ENCODE measurements around the gene DDX59.

DDX59 gene

DNA sequence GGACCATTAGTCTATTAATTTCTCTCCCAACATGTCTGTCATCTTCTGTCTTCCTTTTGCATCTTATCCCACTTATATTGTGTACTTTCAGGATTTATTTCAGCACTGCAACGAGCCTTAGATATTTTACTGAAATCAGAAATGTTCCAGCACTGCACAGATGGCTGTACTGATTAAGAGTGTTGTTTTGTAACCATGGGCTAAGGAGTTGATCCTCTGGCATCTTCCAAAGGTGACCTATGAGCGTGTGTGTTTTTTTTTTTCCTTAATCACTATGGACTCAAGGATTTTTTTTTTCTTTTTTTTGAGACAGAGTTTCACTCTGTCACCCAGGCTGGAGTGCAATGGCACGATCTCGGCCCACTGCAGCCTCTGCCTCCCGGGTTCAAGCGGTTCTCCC, 7.1 kb upstream of the DDX59 start:
- H3K79me2 ChIP-seq (ENCODE audit: insufficient read depth, low read length), result no peaks in the 10 kb centered on the region
- H3K4me2 ChIP-seq (ENCODE audit: low read depth, low read length, poor library complexity, severe bottlenecking), result no peak overlapping the region
- H3K9me3 ChIP-seq (ENCODE audit: insufficient read depth, low read depth, low read length), result no peaks in the 10 kb centered on the region
- H3K36me3 ChIP-seq (ENCODE audit: insufficient read depth, low read length), result no peaks in the 10 kb centered on the region
- no peak overlapping the region for H3K9ac ChIP-seq (ENCODE audit: low read depth, low read length, poor library complexity, severe bottlenecking)
- no peaks in the 10 kb centered on the region for H3K27me3 ChIP-seq (ENCODE audit: insufficient read depth, low read length, poor library complexity, severe bottlenecking)
- H3F3A ChIP-seq (ENCODE audit: low read depth), result no peaks in the 10 kb centered on the region
- TF ChIP-seq, protein P1, sequence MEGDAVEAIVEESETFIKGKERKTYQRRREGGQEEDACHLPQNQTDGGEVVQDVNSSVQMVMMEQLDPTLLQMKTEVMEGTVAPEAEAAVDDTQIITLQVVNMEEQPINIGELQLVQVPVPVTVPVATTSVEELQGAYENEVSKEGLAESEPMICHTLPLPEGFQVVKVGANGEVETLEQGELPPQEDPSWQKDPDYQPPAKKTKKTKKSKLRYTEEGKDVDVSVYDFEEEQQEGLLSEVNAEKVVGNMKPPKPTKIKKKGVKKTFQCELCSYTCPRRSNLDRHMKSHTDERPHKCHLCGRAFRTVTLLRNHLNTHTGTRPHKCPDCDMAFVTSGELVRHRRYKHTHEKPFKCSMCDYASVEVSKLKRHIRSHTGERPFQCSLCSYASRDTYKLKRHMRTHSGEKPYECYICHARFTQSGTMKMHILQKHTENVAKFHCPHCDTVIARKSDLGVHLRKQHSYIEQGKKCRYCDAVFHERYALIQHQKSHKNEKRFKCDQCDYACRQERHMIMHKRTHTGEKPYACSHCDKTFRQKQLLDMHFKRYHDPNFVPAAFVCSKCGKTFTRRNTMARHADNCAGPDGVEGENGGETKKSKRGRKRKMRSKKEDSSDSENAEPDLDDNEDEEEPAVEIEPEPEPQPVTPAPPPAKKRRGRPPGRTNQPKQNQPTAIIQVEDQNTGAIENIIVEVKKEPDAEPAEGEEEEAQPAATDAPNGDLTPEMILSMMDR (conservative IDR thresholded peaks at IDR 0.05; ENCODE audit: low read length), result no peak
- no peak for TF ChIP-seq EZH2phosphoT487 (IDR thresholded peaks at IDR 0.05; ENCODE audit: borderline replicate concordance)
- no peak overlapping the region for H3K4me3 ChIP-seq (ENCODE audit: low read length, poor library complexity, severe bottlenecking)
- no peaks in the 10 kb centered on the region for H4K20me1 ChIP-seq (ENCODE audit: insufficient read depth, low read length, poor library complexity, severe bottlenecking)
- peaks cover 12% of the 10 kb centered on the region for H3K4me1 ChIP-seq (ENCODE audit: insufficient read depth, low read length, poor library complexity, severe bottlenecking)
- no peak overlapping the region for H2AFZ ChIP-seq (ENCODE audit: low read length)
- no peaks in the 10 kb centered on the region for H3K9me2 ChIP-seq (replicated peaks; ENCODE audit: low read depth, low read length)

DNA sequence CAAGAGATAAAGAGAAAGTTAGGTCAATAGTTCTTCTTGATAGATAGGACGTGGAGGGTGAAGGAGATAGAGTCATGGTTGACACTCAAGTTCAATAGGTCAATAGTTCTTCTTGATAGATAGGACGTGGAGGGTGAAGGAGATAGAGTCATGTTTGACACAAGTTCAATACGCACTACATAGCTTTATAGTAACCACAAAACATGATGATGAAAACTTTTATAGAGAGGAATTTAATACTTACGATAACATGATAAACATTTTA, 5.8 kb upstream of the DDX59 start:
- H3K9me2 ChIP-seq (replicated peaks; ENCODE audit: low read depth, low read length), result no peaks in the 10 kb centered on the region
- no peaks in the 10 kb centered on the region for H4K20me1 ChIP-seq (ENCODE audit: insufficient read depth, low read length, poor library complexity, severe bottlenecking)
- TF ChIP-seq, protein P1 (conservative IDR thresholded peaks at IDR 0.05; ENCODE audit: low read length), result no peak
- no peak for TF ChIP-seq EZH2phosphoT487 (IDR thresholded peaks at IDR 0.05; ENCODE audit: borderline replicate concordance)
- H2AFZ ChIP-seq (ENCODE audit: low read length), result no peak overlapping the region
- H3K9ac ChIP-seq (ENCODE audit: low read depth, low read length, poor library complexity, severe bottlenecking), result no peak overlapping the region
- no peaks in the 10 kb centered on the region for H3F3A ChIP-seq (ENCODE audit: low read depth)
- H3K4me2 ChIP-seq (ENCODE audit: low read depth, low read length, poor library complexity, severe bottlenecking), result no peak overlapping the region
- H3K4me3 ChIP-seq (ENCODE audit: low read length, poor library complexity, severe bottlenecking), result no peak overlapping the region
- peaks cover 21% of the 10 kb centered on the region for H3K4me1 ChIP-seq (ENCODE audit: insufficient read depth, low read length, poor library complexity, severe bottlenecking)
- H3K79me2 ChIP-seq (ENCODE audit: insufficient read depth, low read length), result peaks cover 9% of the 10 kb centered on the region
- no peaks in the 10 kb centered on the region for H3K36me3 ChIP-seq (ENCODE audit: insufficient read depth, low read length)
- H3K27me3 ChIP-seq (ENCODE audit: insufficient read depth, low read length, poor library complexity, severe bottlenecking), result no peaks in the 10 kb centered on the region
- no peaks in the 10 kb centered on the region for H3K9me3 ChIP-seq (ENCODE audit: insufficient read depth, low read depth, low read length)

DNA sequence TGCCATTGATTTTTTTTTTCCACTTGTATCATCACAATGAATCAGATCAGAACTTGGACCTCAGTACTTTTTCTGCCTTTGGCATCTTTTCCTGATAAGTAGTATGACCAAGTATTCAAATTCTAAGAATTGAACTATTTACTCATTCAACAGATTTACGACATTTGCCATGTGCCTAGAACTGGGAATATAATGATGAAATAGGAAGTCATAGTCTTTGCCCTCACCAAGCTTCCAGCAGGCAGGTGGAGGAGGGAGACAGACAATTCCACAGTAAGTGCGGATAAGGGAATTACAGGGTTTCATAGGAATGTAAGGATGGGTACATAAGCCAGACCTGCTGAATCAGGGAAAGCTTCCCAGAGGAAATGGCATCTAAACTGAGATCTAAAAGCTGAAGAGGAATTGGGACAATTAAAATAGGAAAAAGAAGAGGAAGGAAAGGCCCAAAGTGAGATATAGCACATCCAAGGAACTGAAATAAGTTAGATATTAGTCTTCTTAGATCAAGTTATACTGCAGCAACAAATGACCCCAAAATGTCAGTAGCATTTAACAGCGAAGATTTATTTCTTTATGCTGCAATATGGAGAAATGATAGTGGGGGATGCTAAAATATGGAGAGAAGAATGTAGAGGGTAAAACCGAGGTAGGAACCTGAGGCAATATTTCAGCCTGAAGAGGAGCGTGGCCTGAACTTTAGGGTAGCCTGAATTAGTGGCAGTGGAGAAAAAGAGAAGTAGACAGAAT, 5.3 kb upstream of the DDX59 start:
- no peaks in the 10 kb centered on the region for H3K9me2 ChIP-seq (replicated peaks; ENCODE audit: low read depth, low read length)
- no peaks in the 10 kb centered on the region for H3K36me3 ChIP-seq (ENCODE audit: insufficient read depth, low read length)
- H3K27me3 ChIP-seq (ENCODE audit: insufficient read depth, low read length, poor library complexity, severe bottlenecking), result no peaks in the 10 kb centered on the region
- no peak overlapping the region for H2AFZ ChIP-seq (ENCODE audit: low read length)
- no peaks in the 10 kb centered on the region for H4K20me1 ChIP-seq (ENCODE audit: insufficient read depth, low read length, poor library complexity, severe bottlenecking)
- H3K4me2 ChIP-seq (ENCODE audit: low read depth, low read length, poor library complexity, severe bottlenecking), result peak overlapping the region; percentile 6
- peaks cover 11% of the 10 kb centered on the region for H3K79me2 ChIP-seq (ENCODE audit: insufficient read depth, low read length)
- peaks cover 23% of the 10 kb centered on the region for H3K4me1 ChIP-seq (ENCODE audit: insufficient read depth, low read length, poor library complexity, severe bottlenecking)
- no peak overlapping the region for H3K4me3 ChIP-seq (ENCODE audit: low read length, poor library complexity, severe bottlenecking)
- H3F3A ChIP-seq (ENCODE audit: low read depth), result no peaks in the 10 kb centered on the region
- no peak for TF ChIP-seq EZH2phosphoT487 (IDR thresholded peaks at IDR 0.05; ENCODE audit: borderline replicate concordance)
- TF ChIP-seq, protein P1 (conservative IDR thresholded peaks at IDR 0.05; ENCODE audit: low read length), result no peak
- no peaks in the 10 kb centered on the region for H3K9me3 ChIP-seq (ENCODE audit: insufficient read depth, low read depth, low read length)
- peak overlapping the region; percentile 15 for H3K9ac ChIP-seq (ENCODE audit: low read depth, low read length, poor library complexity, severe bottlenecking)

Data from Loucy (cell line).